ENCODE measurements around the gene CAMSAP2. TPM values are rescaled to one million over a fixed set of nuclear protein-coding genes. Genes with fewer than 3 reads are reported as not detected.

Gene CAMSAP2
- total RNA-seq, 1 donor from 2014 or later, result 43.9 TPM

- H3K4me3 ChIP-seq, result peak overlapping the region; percentile 67
- H4K20me1 ChIP-seq (ENCODE audit: low read depth), result peaks cover 52% of the 10 kb centered on the region
- no peaks in the 10 kb centered on the region for H3K27me3 ChIP-seq
- peak overlapping the region; percentile 89 for H3K4me2 ChIP-seq
- peak overlapping the region; percentile 100 for H3K27ac ChIP-seq
- Mint-ChIP-seq H3K9me3 (no peaks in the 10 kb centered on the region), H3K27ac (peak overlapping the region; percentile 99), H3K36me3 (peaks cover 8% of the 10 kb centered on the region), H3K4me3 (peak overlapping the region; percentile 98), H3K27me3 (ENCODE audit: insufficient read depth, low read depth) (peaks cover 5% of the 10 kb centered on the region), H3K4me1 (peaks cover 61% of the 10 kb centered on the region)
- DNase-seq (ENCODE audit: low spot score), result no peak
- no peaks in the 10 kb centered on the region for H3K36me3 ChIP-seq
- peaks cover 58% of the 10 kb centered on the region for H3K79me2 ChIP-seq (ENCODE audit: low read depth)
- no peaks in the 10 kb centered on the region for H3K9me3 ChIP-seq (ENCODE audit: low read depth)
- H2AFZ ChIP-seq (replicated peaks), result no peak overlapping the region
- H3F3A ChIP-seq (ENCODE audit: low read depth), result peaks cover 34% of the 10 kb centered on the region
- TF ChIP-seq EZH2phosphoT487 (IDR thresholded peaks at IDR 0.05) (no peak), EZH2 (IDR thresholded peaks at IDR 0.05) (no peak), CTCF (IDR thresholded peaks at IDR 0.05) (no peak)
- H3K4me1 ChIP-seq, result peaks cover 54% of the 10 kb centered on the region
- peak overlapping the region; percentile 96 for H3K9ac ChIP-seq
Measured at GRCh38 chr1:200892546-200892945, 153.9 kb downstream of the CAMSAP2 start.

- Histone ChIP-seq H3K9me3 (ENCODE audit: low read depth) (no peaks in the 10 kb centered on the region), H3F3A (ENCODE audit: low read depth) (peaks cover 34% of the 10 kb centered on the region), H3K27ac (no peak overlapping the region), H3K4me2 (peak overlapping the region; percentile 89), H4K20me1 (ENCODE audit: low read depth) (peaks cover 56% of the 10 kb centered on the region), H3K9ac (no peak overlapping the region), H3K36me3 (no peaks in the 10 kb centered on the region), H2AFZ (replicated peaks) (no peak overlapping the region), H3K4me1 (peaks cover 50% of the 10 kb centered on the region), H3K4me3 (peak overlapping the region; percentile 67), H3K27me3 (no peaks in the 10 kb centered on the region), H3K79me2 (ENCODE audit: low read depth) (peaks cover 62% of the 10 kb centered on the region)
- Mint-ChIP-seq H3K4me1 (peaks cover 61% of the 10 kb centered on the region), H3K27me3 (ENCODE audit: insufficient read depth, low read depth) (peaks cover 5% of the 10 kb centered on the region), H3K36me3 (peaks cover 8% of the 10 kb centered on the region), H3K4me3 (peak overlapping the region; percentile 98), H3K9me3 (no peaks in the 10 kb centered on the region), H3K27ac (no peak overlapping the region)
- no peak for TF ChIP-seq EZH2 (IDR thresholded peaks at IDR 0.05)
- no peak for TF ChIP-seq CTCF (IDR thresholded peaks at IDR 0.05)
- no peak for TF ChIP-seq EZH2phosphoT487 (IDR thresholded peaks at IDR 0.05)
- no peak for DNase-seq (ENCODE audit: low spot score)
Measured at GRCh38 chr1:200892958-200893357, 154.3 kb downstream of the CAMSAP2 start.

GRCh38 chr1:200893411-200893901 lies 154.8 kb downstream of the CAMSAP2 start:
- Histone ChIP-seq H3K9ac (no peak overlapping the region), H3F3A (ENCODE audit: low read depth) (peaks cover 29% of the 10 kb centered on the region), H3K4me1 (peaks cover 45% of the 10 kb centered on the region), H3K4me3 (peak overlapping the region; percentile 67), H3K27ac (no peak overlapping the region), H3K36me3 (no peaks in the 10 kb centered on the region), H3K27me3 (no peaks in the 10 kb centered on the region), H2AFZ (replicated peaks) (no peak overlapping the region), H3K9me3 (ENCODE audit: low read depth) (no peaks in the 10 kb centered on the region), H3K79me2 (ENCODE audit: low read depth) (peaks cover 65% of the 10 kb centered on the region), H4K20me1 (ENCODE audit: low read depth) (peaks cover 61% of the 10 kb centered on the region), H3K4me2 (peak overlapping the region; percentile 89)
- Mint-ChIP-seq H3K4me3 (peak overlapping the region; percentile 98), H3K27ac (peak overlapping the region; percentile 69), H3K4me1 (peaks cover 59% of the 10 kb centered on the region), H3K27me3 (ENCODE audit: insufficient read depth, low read depth) (peaks cover 7% of the 10 kb centered on the region), H3K9me3 (no peaks in the 10 kb centered on the region), H3K36me3 (peaks cover 8% of the 10 kb centered on the region)
- TF ChIP-seq EZH2 (IDR thresholded peaks at IDR 0.05), result no peak
- TF ChIP-seq EZH2phosphoT487 (IDR thresholded peaks at IDR 0.05), result no peak
- TF ChIP-seq CTCF (IDR thresholded peaks at IDR 0.05), result no peak
- DNase-seq (ENCODE audit: low spot score), result no peak

Data from neural progenitor cell (in vitro differentiated cells).